ENCODE measurements around the gene GBGT1. TPM values are rescaled to one million over a fixed set of nuclear protein-coding genes. Genes with fewer than 3 reads are reported as not detected.
"Not testable (repeated sequence)": the region's sequence is repeated elsewhere in the genome, so short reads cannot be mapped to it uniquely, and the experiment has no call there.

The GBGT1 gene
- total and polyA plus RNA-seq, 2 donors (not counting 1 experiment from before 2014, with no cell fraction given) = 19.6 to 52.7 TPM

DNA sequence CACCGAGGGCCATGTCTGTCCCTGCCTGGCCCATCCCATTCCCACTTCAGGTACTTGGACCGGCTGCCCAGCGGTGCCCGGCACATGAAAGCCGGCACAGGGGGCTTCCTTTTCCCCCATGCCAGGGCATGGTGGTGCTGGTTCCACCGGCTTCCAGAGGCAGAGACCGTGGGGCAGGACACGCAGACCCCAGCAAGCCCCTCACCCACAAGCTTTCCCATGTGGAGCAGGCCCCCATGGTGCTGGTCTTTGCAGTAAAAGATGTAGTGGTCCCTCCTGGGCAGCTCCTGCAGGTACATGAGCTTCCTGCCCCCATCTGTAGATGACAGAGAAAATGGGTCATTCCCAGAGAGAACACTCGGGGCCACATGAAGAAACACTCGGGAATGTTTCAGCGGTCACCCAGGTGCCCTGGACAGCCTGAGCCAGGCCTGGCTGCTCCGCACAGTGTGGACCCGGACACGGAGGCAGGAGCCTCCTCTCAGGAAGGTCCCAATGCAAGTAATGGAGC lies 43.4 kb upstream of the GBGT1 start:
- Mint-ChIP-seq H3K4me3 (no peak overlapping the region), H3K9me3 (ENCODE audit: insufficient read depth) (no peaks in the 10 kb centered on the region), H3K27me3 (peaks cover 13% of the 10 kb centered on the region), H3K27ac (no peak overlapping the region), H3K4me1 (no peaks in the 10 kb centered on the region)
- no peaks in the 10 kb centered on the region for H3K36me3 ChIP-seq (replicated peaks in 1 of 2; ENCODE audit: control extremely low read depth in 1 of 2, control insufficient read depth in 1 of 2, extremely low read depth in 1 of 2, insufficient read depth in 2 of 2, low read length in 1 of 2)
- no peaks in the 10 kb centered on the region for H3K4me1 ChIP-seq (ENCODE audit: control insufficient read depth in 2 of 2, insufficient read depth in 2 of 2, low read length in 2 of 2)
- no peak overlapping the region for H3K27ac ChIP-seq (ENCODE audit: low read length in 2 of 2)
- H3K4me3 ChIP-seq (ENCODE audit: control extremely low read depth in 1 of 5, extremely low read depth in 1 of 5, insufficient read depth in 1 of 5, low read depth in 2 of 5, low read length in 4 of 5) = no peak overlapping the region
- ChIA-PET CTCF (no interaction called here), POLR2A (no interaction called here)
- no peak for TF ChIP-seq EZH2 (IDR thresholded peaks at IDR 0.05; ENCODE audit: borderline replicate concordance, insufficient read depth, low read depth, low read length, poor library complexity, severe bottlenecking)
- no peak for TF ChIP-seq CTCF (IDR thresholded peaks at IDR 0.05)
- H3K79me2 ChIP-seq (ENCODE audit: control insufficient read depth, insufficient read depth, low read length) = no peaks in the 10 kb centered on the region
- DNase-seq (no peak), ATAC-seq (ENCODE audit: low read depth) (no peak)
- peaks cover 0 to 3% (median 1%) of the 10 kb centered on the region in 4 experiments for H3K27me3 ChIP-seq (replicated peaks in 1 of 4; ENCODE audit: control extremely low read depth in 1 of 4, control insufficient read depth in 3 of 4, insufficient read depth in 4 of 4, low read length in 3 of 4)
- peaks cover 0 to 8% (median 0%) of the 10 kb centered on the region in 3 donors for H3K9me3 ChIP-seq (ENCODE audit: control extremely low read depth in 1 of 3, control insufficient read depth in 2 of 3, insufficient read depth in 1 of 3, low read length in 2 of 3)
- H3K4me2 ChIP-seq (replicated peaks; ENCODE audit: low read depth, low read length, poor library complexity, severe bottlenecking) = no peak overlapping the region
- 88% methylated on average over 13 of the region's 14 CpGs for WGBS (ENCODE audit: insufficient coverage)
- no peak overlapping the region for H3K9ac ChIP-seq (ENCODE audit: low read length)
- no peaks in the 10 kb centered on the region for H4K20me1 ChIP-seq (ENCODE audit: control insufficient read depth, insufficient read depth, low read length, poor library complexity, severe bottlenecking)
- intact Hi-C loops (cut with micrococcal nuclease) = no loop called here
- no peak overlapping the region for H2AFZ ChIP-seq (ENCODE audit: insufficient read depth, low read depth, low read length, poor library complexity, severe bottlenecking)

DNA sequence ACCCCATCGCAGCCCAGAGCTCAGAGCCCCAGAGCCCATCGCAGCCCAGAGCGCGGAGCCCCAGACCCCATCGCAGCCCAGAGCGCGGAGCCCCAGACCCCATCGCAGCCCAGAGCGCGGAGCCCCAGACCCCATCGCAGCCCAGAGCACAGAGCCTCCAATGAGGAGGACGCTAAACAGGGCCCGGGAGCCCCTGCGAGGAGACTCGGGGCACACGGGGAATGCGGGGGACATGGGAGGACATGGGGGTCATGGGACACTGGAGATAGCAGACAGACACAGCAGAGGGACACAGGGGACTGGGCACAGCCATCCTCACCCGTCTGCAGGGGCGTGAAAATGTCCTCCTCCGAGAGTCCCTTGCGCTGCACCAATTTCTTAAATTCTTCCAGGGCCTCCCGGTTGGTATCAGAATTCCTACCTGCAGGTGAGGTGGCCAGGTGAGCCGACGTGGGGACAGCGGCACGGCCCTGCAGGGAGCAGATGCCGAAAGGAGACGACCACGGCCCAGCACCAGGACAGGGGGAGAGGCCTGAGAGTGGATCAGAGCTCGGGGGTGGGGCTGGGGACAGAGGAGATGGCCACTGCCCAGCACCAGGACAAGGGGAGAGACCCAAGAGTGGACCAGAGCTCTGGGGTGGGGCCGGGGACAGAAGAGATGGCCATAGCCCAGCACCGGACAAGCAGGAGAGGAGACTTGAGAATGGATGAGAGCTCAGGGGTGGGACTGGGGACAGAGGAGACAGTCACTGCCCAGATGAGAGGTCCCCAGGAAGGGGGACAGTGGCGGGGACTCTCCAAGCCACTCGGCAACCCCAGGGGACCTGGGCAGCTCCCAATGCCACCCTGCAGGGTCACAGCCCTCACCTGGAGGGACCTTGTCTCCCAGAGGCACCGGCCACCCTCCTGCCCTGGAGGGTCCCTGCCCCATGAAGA lies 42.5 kb upstream of the GBGT1 start:
- ATAC-seq (ENCODE audit: low read depth) (no peak), DNase-seq (no peak)
- peaks cover 0 to 7% (median 0%) of the 10 kb centered on the region in 3 donors for H3K9me3 ChIP-seq (ENCODE audit: control extremely low read depth in 1 of 3, control insufficient read depth in 2 of 3, insufficient read depth in 1 of 3, low read length in 2 of 3)
- H3K4me2 ChIP-seq (replicated peaks; ENCODE audit: low read depth, low read length, poor library complexity, severe bottlenecking) = no peak overlapping the region
- H4K20me1 ChIP-seq (ENCODE audit: control insufficient read depth, insufficient read depth, low read length, poor library complexity, severe bottlenecking) = no peaks in the 10 kb centered on the region
- H3K36me3 ChIP-seq (replicated peaks in 1 of 2; ENCODE audit: control extremely low read depth in 1 of 2, control insufficient read depth in 1 of 2, extremely low read depth in 1 of 2, insufficient read depth in 2 of 2, low read length in 1 of 2) = no peaks in the 10 kb centered on the region
- H3K27me3 ChIP-seq (replicated peaks in 1 of 4; ENCODE audit: control extremely low read depth in 1 of 4, control insufficient read depth in 3 of 4, insufficient read depth in 4 of 4, low read length in 3 of 4) = peaks cover 0 to 5% (median 0%) of the 10 kb centered on the region in 4 experiments
- H3K27ac ChIP-seq (ENCODE audit: low read length in 2 of 2) = no peak overlapping the region
- no peak overlapping the region for H2AFZ ChIP-seq (ENCODE audit: insufficient read depth, low read depth, low read length, poor library complexity, severe bottlenecking)
- H3K27me3 Mint-ChIP-seq = peaks cover 10% of the 10 kb centered on the region
- POLR2A ChIA-PET = no interaction called here
- H3K4me3 ChIP-seq (ENCODE audit: control extremely low read depth in 1 of 5, extremely low read depth in 1 of 5, insufficient read depth in 1 of 5, low read depth in 2 of 5, low read length in 4 of 5) = no peak overlapping the region
- 82% methylated on average over 35 of the region's 35 CpGs for WGBS (ENCODE audit: insufficient coverage)
- TF ChIP-seq CTCF (IDR thresholded peaks at IDR 0.05) (no peak), EZH2 (IDR thresholded peaks at IDR 0.05; ENCODE audit: borderline replicate concordance, insufficient read depth, low read depth, low read length, poor library complexity, severe bottlenecking) (no peak)
- no peak overlapping the region for H3K9ac ChIP-seq (ENCODE audit: low read length)
- H3K4me3 Mint-ChIP-seq = no peak overlapping the region
- no peaks in the 10 kb centered on the region for H3K4me1 Mint-ChIP-seq
- intact Hi-C loops (cut with micrococcal nuclease) = no loop called here
- no peak overlapping the region for H3K27ac Mint-ChIP-seq
- no peaks in the 10 kb centered on the region for H3K4me1 ChIP-seq (ENCODE audit: control insufficient read depth in 2 of 2, insufficient read depth in 2 of 2, low read length in 2 of 2)
- no peaks in the 10 kb centered on the region for H3K79me2 ChIP-seq (ENCODE audit: control insufficient read depth, insufficient read depth, low read length)
- CTCF ChIA-PET = no interaction called here
- H3K9me3 Mint-ChIP-seq (ENCODE audit: insufficient read depth) = no peaks in the 10 kb centered on the region

DNA sequence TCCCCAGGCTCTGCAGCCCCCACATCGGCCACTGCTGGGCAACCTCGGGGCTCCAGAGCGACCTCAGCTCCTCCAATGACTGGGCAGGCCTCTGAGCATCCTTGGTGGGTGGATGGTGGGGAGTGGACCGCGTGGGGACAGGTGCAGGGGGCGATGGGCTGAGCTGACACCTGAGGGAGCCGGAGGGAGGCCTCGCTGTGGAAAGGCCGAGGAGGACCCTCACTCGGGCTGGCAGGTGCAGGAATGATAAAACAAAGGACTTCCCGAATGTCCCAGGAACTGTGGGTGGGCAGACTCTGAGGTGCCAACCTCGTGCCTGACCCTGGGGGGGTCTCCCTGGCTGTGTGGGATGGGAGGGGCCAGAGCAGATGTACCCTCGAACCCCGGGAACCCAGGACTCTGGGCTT lies 41.8 kb upstream of the GBGT1 start:
- DNase-seq; H3K27me3 Mint-ChIP-seq; ATAC-seq (ENCODE audit: low read depth); H3K36me3 ChIP-seq (replicated peaks in 1 of 2; ENCODE audit: control extremely low read depth in 1 of 2, control insufficient read depth in 1 of 2, extremely low read depth in 1 of 2, insufficient read depth in 2 of 2, low read length in 1 of 2); H3K9me3 Mint-ChIP-seq (ENCODE audit: insufficient read depth); H3K9ac ChIP-seq (ENCODE audit: low read length); POLR2A ChIA-PET; H2AFZ ChIP-seq (ENCODE audit: insufficient read depth, low read depth, low read length, poor library complexity, severe bottlenecking); H3K9me3 ChIP-seq (ENCODE audit: control extremely low read depth in 1 of 3, control insufficient read depth in 2 of 3, insufficient read depth in 1 of 3, low read length in 2 of 3); H3K4me2 ChIP-seq (replicated peaks; ENCODE audit: low read depth, low read length, poor library complexity, severe bottlenecking); H3K4me1 Mint-ChIP-seq; intact Hi-C loops (cut with micrococcal nuclease); H3K79me2 ChIP-seq (ENCODE audit: control insufficient read depth, insufficient read depth, low read length); H3K27ac Mint-ChIP-seq; H4K20me1 ChIP-seq (ENCODE audit: control insufficient read depth, insufficient read depth, low read length, poor library complexity, severe bottlenecking); CTCF ChIA-PET; H3K4me3 ChIP-seq (ENCODE audit: control extremely low read depth in 1 of 5, extremely low read depth in 1 of 5, insufficient read depth in 1 of 5, low read depth in 2 of 5, low read length in 4 of 5); H3K4me3 Mint-ChIP-seq; H3K27ac ChIP-seq (ENCODE audit: low read length in 2 of 2); H3K4me1 ChIP-seq (ENCODE audit: control insufficient read depth in 2 of 2, insufficient read depth in 2 of 2, low read length in 2 of 2); H3K27me3 ChIP-seq (replicated peaks in 1 of 4; ENCODE audit: control extremely low read depth in 1 of 4, control insufficient read depth in 3 of 4, insufficient read depth in 4 of 4, low read length in 3 of 4): not testable (repeated sequence)
- 86% methylated on average over 10 of the region's 14 CpGs for WGBS (ENCODE audit: insufficient coverage)

Data from B cell (primary cell).